HFFc6 (cell line): ENCODE measurements around the gene MFRP. TPM values are rescaled to one million over a fixed set of nuclear protein-coding genes. Genes with fewer than 3 reads are reported as not detected.

Source experiments
- DNase-seq: peaks from one replicate; pipeline ENCODE4 v3.0.0-alpha.2; 2018
- H3K27ac Mint-ChIP-seq: 2 replicates; pipeline ENCODE4 v1.8.0; 2020; ENCODE audit warnings: mild to moderate bottlenecking, mixed read lengths
- H3K27me3 Mint-ChIP-seq: 2 replicates; pipeline ENCODE4 v1.8.0; 2021; ENCODE audit warnings: mild to moderate bottlenecking, moderate library complexity, mixed read lengths; ENCODE audit not compliant: insufficient read depth
- H3K36me3 Mint-ChIP-seq: 2 replicates; pipeline ENCODE4 v1.8.0; 2021; ENCODE audit warnings: low read depth, mixed read lengths
- H3K4me1 Mint-ChIP-seq: 2 replicates; pipeline ENCODE4 v1.8.0; 2020; ENCODE audit warnings: low read depth, mixed read lengths
- H3K4me3 Mint-ChIP-seq: 2 replicates; pipeline ENCODE4 v1.8.0; 2020; ENCODE audit warnings: mild to moderate bottlenecking, moderate library complexity, mixed read lengths
- H3K9me3 Mint-ChIP-seq: 2 replicates; pipeline ENCODE4 v1.8.0; 2020; ENCODE audit warnings: mild to moderate bottlenecking, mixed read lengths
- total RNA-seq, 6 experiments: library from RNA; stranded (reverse); fragmentation: NEBNext Ultra II Directional; extraction: Animal tissue kit (Norgen Biotek cat#: 25700); gene quantifications; 2 replicates in 1 of 6; 3 replicates in 5 of 6; pipeline ENCODE4 v1.2.3, GENCODE V29; 2021
- TF ChIP-seq, protein P1 (sequence below): fragments of 200-600 bp; sonication (generic); IDR thresholded peaks from 2 replicates; pipeline ENCODE4 v1.5.0; 2021; ENCODE audit warnings: antibody characterized with exemption, mild to moderate bottlenecking

Gene MFRP
- total RNA-seq, 6 experiments from 2014 or later, result not detected

DNA sequence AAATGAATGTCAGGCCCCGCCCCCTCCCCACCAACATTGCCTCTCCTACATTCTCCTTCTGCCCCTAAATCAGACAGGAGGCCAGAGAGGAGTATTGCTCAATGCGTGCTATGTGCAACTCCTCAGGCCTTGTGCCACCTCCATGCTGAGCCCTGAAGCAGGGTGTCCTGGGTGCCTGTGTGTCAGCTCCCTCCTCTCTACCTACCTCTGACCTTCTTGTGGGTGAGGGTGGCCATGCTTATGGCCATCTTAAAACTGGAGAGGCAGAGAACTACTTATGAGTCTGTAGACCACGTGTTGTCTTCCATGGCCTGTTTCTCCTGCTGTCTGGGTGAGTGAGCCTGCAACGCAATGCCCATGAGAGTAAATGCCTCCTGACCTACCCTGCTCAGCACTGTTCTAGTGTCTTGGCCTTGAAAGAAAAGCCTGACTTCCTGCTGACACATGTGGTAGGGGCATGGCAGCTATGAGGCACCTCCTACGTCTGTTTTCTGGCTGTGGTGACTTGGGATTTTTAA is 40.1 kb downstream of the MFRP start:
- Mint-ChIP-seq H3K36me3 (peaks cover 22% of the 10 kb centered on the region), H3K27ac (peak overlapping the region; percentile 24; the same call in 1 of the 2 replicates), H3K4me1 (peaks cover 13% of the 10 kb centered on the region), H3K9me3 (no peaks in the 10 kb centered on the region), H3K4me3 (no peak overlapping the region), H3K27me3 (peaks cover 2% of the 10 kb centered on the region)
- no peak for DNase-seq
- TF ChIP-seq, protein P1, sequence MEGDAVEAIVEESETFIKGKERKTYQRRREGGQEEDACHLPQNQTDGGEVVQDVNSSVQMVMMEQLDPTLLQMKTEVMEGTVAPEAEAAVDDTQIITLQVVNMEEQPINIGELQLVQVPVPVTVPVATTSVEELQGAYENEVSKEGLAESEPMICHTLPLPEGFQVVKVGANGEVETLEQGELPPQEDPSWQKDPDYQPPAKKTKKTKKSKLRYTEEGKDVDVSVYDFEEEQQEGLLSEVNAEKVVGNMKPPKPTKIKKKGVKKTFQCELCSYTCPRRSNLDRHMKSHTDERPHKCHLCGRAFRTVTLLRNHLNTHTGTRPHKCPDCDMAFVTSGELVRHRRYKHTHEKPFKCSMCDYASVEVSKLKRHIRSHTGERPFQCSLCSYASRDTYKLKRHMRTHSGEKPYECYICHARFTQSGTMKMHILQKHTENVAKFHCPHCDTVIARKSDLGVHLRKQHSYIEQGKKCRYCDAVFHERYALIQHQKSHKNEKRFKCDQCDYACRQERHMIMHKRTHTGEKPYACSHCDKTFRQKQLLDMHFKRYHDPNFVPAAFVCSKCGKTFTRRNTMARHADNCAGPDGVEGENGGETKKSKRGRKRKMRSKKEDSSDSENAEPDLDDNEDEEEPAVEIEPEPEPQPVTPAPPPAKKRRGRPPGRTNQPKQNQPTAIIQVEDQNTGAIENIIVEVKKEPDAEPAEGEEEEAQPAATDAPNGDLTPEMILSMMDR, result no peak

DNA sequence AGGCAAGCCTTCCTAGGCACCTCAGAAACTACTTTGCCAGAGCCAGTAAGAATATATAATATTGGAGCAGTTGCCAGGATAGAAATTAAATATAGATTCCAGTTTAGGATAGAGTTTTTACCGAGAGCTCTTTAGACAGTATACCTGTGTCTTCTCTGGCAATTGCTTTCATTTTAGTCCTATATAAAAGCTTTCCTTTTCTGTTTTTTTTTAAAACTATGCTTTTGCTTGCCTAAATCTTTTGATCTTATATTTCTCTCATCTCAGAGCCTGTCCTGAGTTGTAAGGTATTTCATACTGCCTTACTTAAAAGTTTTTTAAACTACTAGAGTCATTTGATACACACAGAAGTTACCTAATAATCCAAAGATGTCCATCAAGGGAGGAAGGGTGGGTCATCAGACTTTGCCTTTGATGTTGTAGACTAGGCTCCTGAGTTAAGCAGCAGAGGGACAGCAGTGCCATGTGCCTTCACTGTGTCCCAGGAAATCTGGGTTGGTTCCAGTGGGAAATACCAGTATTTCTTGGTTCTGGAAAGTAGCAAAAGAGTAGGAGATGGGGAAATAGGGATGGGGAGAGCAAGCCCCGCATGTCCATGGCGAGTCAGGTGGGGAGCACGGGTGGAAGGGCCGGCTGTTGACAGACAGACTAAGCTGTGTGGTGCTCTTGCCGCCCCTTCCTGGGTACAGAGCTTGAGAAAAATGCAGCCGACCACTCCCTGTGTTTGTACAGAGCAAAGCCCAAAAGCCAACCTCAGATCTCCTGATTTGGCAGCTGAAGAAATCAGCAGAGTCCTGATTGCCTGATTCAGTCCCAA is 40.7 kb downstream of the MFRP start:
- no peak for DNase-seq
- Mint-ChIP-seq H3K36me3 (peaks cover 28% of the 10 kb centered on the region), H3K4me3 (no peak overlapping the region), H3K27me3 (peaks cover 2% of the 10 kb centered on the region), H3K4me1 (peaks cover 13% of the 10 kb centered on the region), H3K27ac (no peak overlapping the region; the same call in 1 of the 2 replicates), H3K9me3 (no peaks in the 10 kb centered on the region)
- TF ChIP-seq, protein P1, result no peak

DNA sequence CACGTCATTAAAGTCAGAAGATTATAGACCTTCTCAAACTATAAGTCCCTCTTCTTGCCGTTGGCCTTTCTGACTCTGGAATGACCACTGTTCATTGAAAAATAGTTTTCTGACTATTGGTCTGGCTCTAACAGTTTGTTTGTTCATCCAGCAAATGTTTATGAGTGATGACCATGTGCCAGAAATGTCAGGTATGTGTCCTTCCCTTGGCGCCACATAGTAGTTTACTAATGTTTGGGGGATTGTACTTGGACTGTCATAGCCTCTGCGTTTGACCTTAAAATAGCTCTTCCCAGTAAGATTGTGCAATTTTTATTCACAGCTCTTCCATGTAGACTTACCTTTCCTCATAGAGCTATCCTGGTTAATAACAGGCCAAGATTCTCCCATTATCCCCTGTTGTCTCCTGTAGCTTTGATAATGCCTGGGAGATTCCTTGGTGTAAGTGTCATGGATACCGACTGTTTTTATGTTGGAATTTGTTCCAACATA is 43.2 kb downstream of the MFRP start:
- Mint-ChIP-seq H3K4me3 (no peak overlapping the region), H3K9me3 (no peaks in the 10 kb centered on the region), H3K4me1 (peaks cover 17% of the 10 kb centered on the region), H3K27me3 (no peaks in the 10 kb centered on the region), H3K27ac (no peak overlapping the region), H3K36me3 (peaks cover 38% of the 10 kb centered on the region)
- DNase-seq, result no peak
- TF ChIP-seq, protein P1, result no peak

DNA sequence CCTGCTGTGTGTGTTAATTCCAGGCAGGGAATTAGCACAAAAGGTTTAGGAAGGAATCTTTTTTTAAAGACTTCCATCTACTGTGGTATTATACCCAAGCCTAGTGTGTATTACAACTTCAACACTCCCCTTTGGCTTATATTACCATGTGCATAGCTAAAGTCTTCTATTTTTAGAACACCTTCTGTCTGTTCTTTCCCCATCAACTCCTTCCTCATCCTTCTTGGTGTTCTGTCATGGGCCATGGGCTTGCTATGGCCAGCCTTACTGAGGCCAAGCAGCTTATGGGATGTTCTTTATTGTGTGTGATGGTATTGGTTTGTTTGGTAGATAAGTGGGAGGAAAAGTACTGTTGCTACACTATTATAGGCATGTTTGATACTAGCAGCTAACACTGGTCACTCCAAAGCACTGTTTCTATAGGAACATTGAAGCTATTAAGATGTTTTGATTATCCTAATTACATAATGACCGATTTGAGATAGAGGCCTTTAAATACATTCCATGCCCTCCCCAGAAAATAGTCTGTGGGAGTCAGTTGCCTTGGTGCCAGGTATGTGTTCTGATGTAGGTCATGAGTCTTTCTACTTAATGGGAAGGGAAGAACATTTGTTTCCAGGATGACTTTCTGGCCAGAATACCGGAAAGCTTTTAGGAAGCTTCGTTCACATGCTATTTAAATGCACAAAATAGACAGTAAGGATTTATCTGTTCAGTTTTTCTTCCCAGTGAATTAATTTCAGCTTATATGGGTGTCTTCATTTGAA is 46.1 kb downstream of the MFRP start:
- peaks cover 48% of the 10 kb centered on the region for H3K36me3 Mint-ChIP-seq
- H3K27me3 Mint-ChIP-seq, result no peaks in the 10 kb centered on the region
- H3K27ac Mint-ChIP-seq, result no peak overlapping the region
- H3K9me3 Mint-ChIP-seq, result no peaks in the 10 kb centered on the region
- no peak for DNase-seq
- TF ChIP-seq, protein P1, result no peak
- H3K4me3 Mint-ChIP-seq, result no peak overlapping the region
- H3K4me1 Mint-ChIP-seq, result peaks cover 5% of the 10 kb centered on the region; the same call in 1 of the 2 replicates

DNA sequence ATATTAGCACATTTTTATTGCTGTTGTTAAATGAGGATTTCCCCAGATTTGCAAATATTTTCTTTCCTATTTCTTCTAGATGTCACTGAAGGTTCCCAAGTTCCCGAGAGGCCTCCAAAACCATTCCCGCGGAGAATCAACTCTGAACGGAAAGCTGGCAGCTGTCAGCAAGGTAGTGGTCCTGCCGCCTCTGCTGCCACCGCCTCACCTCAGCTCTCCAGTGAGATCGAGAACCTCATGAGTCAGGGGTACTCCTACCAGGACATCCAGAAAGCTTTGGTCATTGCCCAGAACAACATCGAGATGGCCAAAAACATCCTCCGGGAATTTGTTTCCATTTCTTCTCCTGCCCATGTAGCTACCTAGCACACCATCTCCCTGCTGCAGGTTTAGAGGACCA is 47.1 kb downstream of the MFRP start:
- TF ChIP-seq, protein P1, result no peak
- Mint-ChIP-seq H3K4me1 (peaks cover 5% of the 10 kb centered on the region; the same call in 1 of the 2 replicates), H3K27me3 (no peaks in the 10 kb centered on the region), H3K36me3 (peaks cover 48% of the 10 kb centered on the region), H3K4me3 (no peak overlapping the region), H3K27ac (no peak overlapping the region), H3K9me3 (no peaks in the 10 kb centered on the region)
- DNase-seq, result no peak
